Neuronal stem cell (in vitro differentiated cells): ENCODE results near the gene TRMT1.

Source experiments
- DNase-seq: peaks from one replicate; pipeline ENCODE4 v3.0.0-alpha.2; 2013; ENCODE audit warnings: low spot score
- H2AFZ ChIP-seq: one replicate; pipeline ENCODE4 v1.6.1; 2013; ENCODE audit warnings: mild to moderate bottlenecking, low read length, inconsistent platforms
- H2AK5ac ChIP-seq: 2 replicates; pipeline ENCODE4 v1.6.1; 2013; ENCODE audit warnings: low read depth, mild to moderate bottlenecking, inconsistent platforms, low read length, moderate library complexity, mixed read lengths
- H2BK120ac ChIP-seq: 2 replicates; pipeline ENCODE4 v1.6.1; 2013; ENCODE audit warnings: low read depth, mild to moderate bottlenecking, inconsistent platforms, low read length, moderate library complexity, mixed read lengths
- H2BK12ac ChIP-seq: one replicate; pipeline ENCODE4 v1.6.1; 2013; ENCODE audit warnings: low read length, inconsistent platforms
- H2BK15ac ChIP-seq: 2 replicates; pipeline ENCODE4 v1.6.1; 2013; ENCODE audit warnings: mild to moderate bottlenecking, low read length, inconsistent platforms, mixed read lengths
- H2BK5ac ChIP-seq: one replicate; pipeline ENCODE4 v1.6.1; 2013; ENCODE audit warnings: inconsistent platforms, mild to moderate bottlenecking, low read length, moderate library complexity
- H3K14ac ChIP-seq: one replicate; pipeline ENCODE4 v1.6.1; 2013; ENCODE audit warnings: low read length, inconsistent platforms
- H3K18ac ChIP-seq: 2 replicates; pipeline ENCODE4 v1.6.1; 2013; ENCODE audit warnings: low read length, inconsistent platforms
- H3K23ac ChIP-seq: 2 replicates; pipeline ENCODE4 v1.6.1; 2013; ENCODE audit warnings: low read depth, mild to moderate bottlenecking, mixed read lengths, low read length, inconsistent platforms; ENCODE audit not compliant: poor library complexity
- H3K27ac ChIP-seq: replicated peaks from 3 replicates; pipeline ENCODE4 v1.5.1; 2013; ENCODE audit warnings: low read length, inconsistent platforms
- H3K27me3 ChIP-seq, 3 experiments: 2 replicates each; pipeline ENCODE4 v1.6.1; 2013; ENCODE audit warnings: low read length in 3 of 3, mild to moderate bottlenecking in 2 of 3, inconsistent platforms in 1 of 3, low read depth in 1 of 3, mixed read lengths in 1 of 3, moderate library complexity in 1 of 3; ENCODE audit not compliant: control insufficient read depth in 3 of 3, insufficient read depth in 3 of 3
- H3K36me3 ChIP-seq, 2 donors: replicated peaks in 1 of 2; 2 replicates each; pipeline ENCODE4 v1.6.1; 2013; ENCODE audit warnings: low read length in 2 of 2; ENCODE audit not compliant: control insufficient read depth in 2 of 2, insufficient read depth in 2 of 2
- H3K4ac ChIP-seq: 2 replicates; pipeline ENCODE4 v1.6.1; 2013; ENCODE audit warnings: inconsistent platforms, mild to moderate bottlenecking, low read length, moderate library complexity
- H3K4me1 ChIP-seq, 2 donors: 1 replicate in 1 of 2; 2 replicates in 1 of 2; pipeline ENCODE4 v1.6.1; 2013; ENCODE audit warnings: low read length in 2 of 2, low read depth in 1 of 2; ENCODE audit not compliant: control insufficient read depth in 2 of 2, insufficient read depth in 1 of 2
- H3K4me2 ChIP-seq: one replicate; pipeline ENCODE4 v1.6.1; 2013; ENCODE audit warnings: mild to moderate bottlenecking, low read length, inconsistent platforms; ENCODE audit not compliant: insufficient read depth, poor library complexity, severe bottlenecking
- H3K4me3 ChIP-seq, 2 donors: 2 replicates each; pipeline ENCODE4 v1.5.1; 2013; ENCODE audit warnings: low read length in 2 of 2, mild to moderate bottlenecking in 2 of 2, inconsistent platforms in 1 of 2, moderate library complexity in 1 of 2
- H3K79me1 ChIP-seq: one replicate; pipeline ENCODE4 v1.6.1; 2013; ENCODE audit warnings: low read depth, mild to moderate bottlenecking, inconsistent platforms, low read length, moderate library complexity
- H3K9ac ChIP-seq: one replicate; pipeline ENCODE4 v1.6.1; 2013; ENCODE audit warnings: mild to moderate bottlenecking, low read depth, low read length, inconsistent platforms; ENCODE audit not compliant: poor library complexity
- H3K9me3 ChIP-seq, 2 donors: replicated peaks in 1 of 2; 2 replicates each; pipeline versions ENCODE3 to v1.6.1; 2013; ENCODE audit warnings: low read length in 2 of 2, mild to moderate bottlenecking in 2 of 2, inconsistent platforms in 1 of 2, low read depth in 1 of 2, mixed read lengths in 1 of 2, moderate library complexity in 1 of 2; ENCODE audit not compliant: control insufficient read depth in 2 of 2, insufficient read depth in 1 of 2
- H4K8ac ChIP-seq: one replicate; pipeline ENCODE4 v1.6.1; 2013; ENCODE audit warnings: low read depth, mild to moderate bottlenecking, inconsistent platforms, low read length, moderate library complexity
- H4K91ac ChIP-seq: one replicate; pipeline ENCODE4 v1.6.1; 2013; ENCODE audit warnings: low read length, low read depth, mild to moderate bottlenecking, inconsistent platforms; ENCODE audit not compliant: poor library complexity
- WGBS, 2 donors: extraction: QIAGEN DNeasy Blood & Tissue Kit; methylation state at CpG; one replicate each; pipeline ENCODE4 v1.1.7; 2013; ENCODE audit warnings: missing lambda C conversion rate in 2 of 2, mixed read lengths in 1 of 2; ENCODE audit not compliant: insufficient read length in 2 of 2, insufficient replicate concordance in 1 of 2; ENCODE audit errors: extremely low coverage in 2 of 2; 5-methylcytosine and 5-hydroxymethylcytosine counted together

Gene TRMT1

DNA sequence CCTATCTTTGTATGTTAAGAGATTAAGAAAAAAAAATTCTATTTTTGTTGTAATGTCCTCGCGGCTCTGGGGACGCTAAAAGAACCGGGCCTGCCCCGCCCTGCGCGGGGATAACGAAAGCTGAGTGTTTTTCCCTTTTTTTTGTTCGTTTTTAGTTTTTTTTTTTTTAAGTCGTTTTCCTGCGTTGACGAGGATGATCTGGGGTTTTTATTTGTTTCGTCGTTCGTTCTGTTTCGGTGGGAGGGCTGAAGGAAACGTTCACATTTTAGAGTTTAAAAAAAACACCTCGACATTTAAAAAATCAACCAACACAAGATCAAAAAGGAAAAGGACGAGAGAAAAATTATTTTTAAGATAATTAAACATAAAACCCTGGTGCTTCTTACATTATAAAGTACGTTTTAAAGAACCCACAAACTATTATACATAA, 19.5 kb downstream of the TRMT1 start:
- Histone ChIP-seq H2BK5ac (no peak overlapping the region), H3K4me2 (no peak overlapping the region), H3K36me3 (peaks cover 0 to 2% of the 10 kb centered on the region in 2 donors), H2BK12ac (no peak overlapping the region), H3K4ac (no peak overlapping the region), H3K27ac (no peak overlapping the region), H3K9ac (no peak overlapping the region), H3K79me1 (no peaks in the 10 kb centered on the region), H2AK5ac (no peak overlapping the region), H3K4me3 (no peak overlapping the region), H3K4me1 (peaks cover 20 to 35% of the 10 kb centered on the region in 2 donors), H3K23ac (no peak overlapping the region), H3K14ac (no peak overlapping the region), H2BK120ac (no peak overlapping the region), H3K9me3 (peaks cover 8 to 9% of the 10 kb centered on the region in 2 donors), H4K91ac (no peak overlapping the region), H2BK15ac (no peak overlapping the region), H3K27me3 (peaks cover 25 to 94% (median 68%) of the 10 kb centered on the region in 3 experiments), H3K18ac (no peak overlapping the region), H2AFZ (no peak overlapping the region), H4K8ac (no peak overlapping the region)
- whole genome bisulfite sequencing, 2 donors = no CpG with 5 or more reads among the region's 20 CpGs
- DNase-seq = no peak

DNA sequence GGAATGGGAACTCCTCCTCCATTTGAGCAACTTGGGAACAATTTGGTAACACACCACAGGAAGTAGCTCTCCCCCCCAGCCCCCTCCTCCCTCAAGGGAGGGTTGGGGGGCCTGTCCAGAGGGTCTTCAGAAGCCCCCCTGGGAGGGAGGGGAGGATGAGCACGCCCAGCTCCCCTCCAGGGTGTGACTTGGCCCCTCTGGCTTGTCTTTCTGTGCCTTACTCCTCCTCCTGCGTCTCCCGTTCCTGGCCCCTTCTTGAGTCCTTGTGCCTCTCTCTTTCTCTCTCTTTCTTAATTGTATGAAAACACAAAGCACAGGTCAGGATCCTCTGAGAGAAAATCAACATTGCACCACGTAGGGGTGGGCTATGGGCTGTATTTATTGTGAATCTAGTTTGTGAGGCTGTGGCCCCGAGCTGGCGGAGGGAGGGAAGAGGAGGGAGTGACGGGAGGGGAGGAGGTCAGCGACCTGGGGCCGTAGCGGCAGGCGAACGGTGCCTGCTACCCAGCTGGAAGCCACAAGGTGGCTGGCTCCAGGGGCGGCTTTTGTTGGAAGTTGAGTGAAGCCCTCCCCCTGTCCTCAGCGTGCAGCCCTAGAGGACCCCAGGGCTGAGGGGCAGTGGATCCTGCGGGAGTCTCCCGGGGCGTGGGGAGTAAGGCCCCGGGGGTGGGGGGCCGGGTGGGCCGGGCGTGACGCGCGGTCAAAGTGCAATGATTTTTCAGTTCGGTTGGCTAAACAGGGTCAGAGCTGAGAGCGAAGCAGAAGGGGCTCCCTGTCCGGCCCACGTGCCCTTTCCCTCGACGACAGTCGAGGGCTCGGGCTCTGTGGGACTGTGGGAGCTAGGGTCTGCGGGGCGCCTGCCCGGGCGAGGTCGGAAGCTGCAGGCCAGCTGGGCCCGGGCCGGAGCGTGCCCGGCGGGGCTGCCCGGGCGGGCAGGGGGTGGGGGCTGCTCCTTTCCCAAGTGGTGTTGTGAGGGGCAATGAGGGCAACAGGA, 20.3 kb downstream of the TRMT1 start:
- Histone ChIP-seq H3K9ac (no peak overlapping the region), H4K8ac (no peak overlapping the region), H3K4me1 (peaks cover 24 to 42% of the 10 kb centered on the region in 2 donors), H3K4ac (no peak overlapping the region), H3K23ac (no peak overlapping the region), H2AK5ac (peak overlapping the region; percentile 88), H3K27ac (peak overlapping the region; percentile 17), H3K4me3 (no peak overlapping the region), H3K27me3 (peaks cover 25 to 93% (median 69%) of the 10 kb centered on the region in 3 experiments), H2BK120ac (peak overlapping the region; percentile 81), H2AFZ (no peak overlapping the region), H3K36me3 (peaks cover 0 to 2% of the 10 kb centered on the region in 2 donors), H2BK12ac (no peak overlapping the region), H3K79me1 (no peaks in the 10 kb centered on the region), H3K14ac (no peak overlapping the region), H3K4me2 (peak overlapping the region; percentile 73), H3K9me3 (peaks cover 8 to 9% of the 10 kb centered on the region in 2 donors), H2BK5ac (peak overlapping the region; percentile 33), H4K91ac (no peak overlapping the region), H3K18ac (peak overlapping the region; percentile 95), H2BK15ac (peak overlapping the region; percentile 37)
- peak; percentile 65 for DNase-seq
- no CpG with 5 or more reads among the region's 44 CpGs for WGBS, 2 donors

DNA sequence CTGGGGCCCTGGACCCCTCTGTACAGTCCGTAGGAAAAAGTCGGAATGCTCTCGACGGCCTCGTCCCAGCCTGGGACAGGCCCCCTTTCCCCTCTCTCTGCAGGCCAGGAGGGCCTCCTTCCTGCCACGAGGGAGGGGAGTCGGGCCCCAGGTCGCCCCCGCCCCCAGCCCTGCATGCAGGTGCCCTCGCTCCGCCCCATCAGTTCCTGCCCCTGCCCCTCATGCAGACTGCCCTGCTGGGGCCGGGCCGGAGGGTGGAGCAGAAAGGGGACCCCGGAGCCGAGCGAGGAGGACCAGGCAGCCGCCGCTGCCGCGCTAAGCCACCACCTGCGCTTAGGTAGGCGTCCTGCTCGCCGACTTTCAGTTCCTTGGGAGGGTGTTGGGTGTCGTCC, 21.2 kb downstream of the TRMT1 start:
- H2BK12ac ChIP-seq = peak overlapping the region; percentile 84
- no peak for DNase-seq
- H3K27me3 ChIP-seq = peaks cover 25 to 95% (median 61%) of the 10 kb centered on the region in 3 experiments
- H2AFZ ChIP-seq = peak overlapping the region; percentile 12
- peak overlapping the region in 1 of 2 donors; percentile 17 for H3K4me3 ChIP-seq
- peaks cover 8 to 9% of the 10 kb centered on the region in 2 donors for H3K9me3 ChIP-seq
- H2BK120ac ChIP-seq = peak overlapping the region; percentile 17
- no peak overlapping the region for H2BK15ac ChIP-seq
- H3K14ac ChIP-seq = peak overlapping the region; percentile 56
- no peak overlapping the region for H3K27ac ChIP-seq
- peak overlapping the region; percentile 24 for H3K9ac ChIP-seq
- no peaks in the 10 kb centered on the region for H3K79me1 ChIP-seq
- H4K8ac ChIP-seq = no peak overlapping the region
- H3K4ac ChIP-seq = no peak overlapping the region
- peak overlapping the region; percentile 73 for H3K23ac ChIP-seq
- peaks cover 0 to 2% of the 10 kb centered on the region in 2 donors for H3K36me3 ChIP-seq
- peak overlapping the region; percentile 95 for H3K18ac ChIP-seq
- no CpG with 5 or more reads among the region's 25 CpGs for WGBS, 2 donors
- H3K4me2 ChIP-seq = peak overlapping the region; percentile 71
- H3K4me1 ChIP-seq = peaks cover 24 to 42% of the 10 kb centered on the region in 2 donors
- H2AK5ac ChIP-seq = peak overlapping the region; percentile 96
- peak overlapping the region; percentile 66 for H2BK5ac ChIP-seq
- no peak overlapping the region for H4K91ac ChIP-seq
